B cell (primary cell): ENCODE measurements around the gene ERBB3.

Experiments used
- CTCF ChIP-seq: fragments of 200-600 bp; IDR thresholded peaks from one replicate; pipeline ENCODE4 v1.8.0; 2022; ENCODE audit warnings: antibody characterized with exemption, mild to moderate bottlenecking
- EZH2 ChIP-seq: IDR thresholded peaks from 2 replicates; pipeline ENCODE4 v1.6.1; 2012; ENCODE audit warnings: borderline replicate concordance, low read depth, mild to moderate bottlenecking, moderate library complexity, low read length; ENCODE audit not compliant: insufficient read depth, poor library complexity, severe bottlenecking

- TF ChIP-seq CTCF (no peak), EZH2 (no peak)
These were observed 24.3 kb downstream of the ERBB3 start, which contains the start of gene PA2G4 for GRCh38 chr12:56104109-56104814.
